ENCODE results near the gene KCNQ1.

KCNQ1 gene

DNA sequence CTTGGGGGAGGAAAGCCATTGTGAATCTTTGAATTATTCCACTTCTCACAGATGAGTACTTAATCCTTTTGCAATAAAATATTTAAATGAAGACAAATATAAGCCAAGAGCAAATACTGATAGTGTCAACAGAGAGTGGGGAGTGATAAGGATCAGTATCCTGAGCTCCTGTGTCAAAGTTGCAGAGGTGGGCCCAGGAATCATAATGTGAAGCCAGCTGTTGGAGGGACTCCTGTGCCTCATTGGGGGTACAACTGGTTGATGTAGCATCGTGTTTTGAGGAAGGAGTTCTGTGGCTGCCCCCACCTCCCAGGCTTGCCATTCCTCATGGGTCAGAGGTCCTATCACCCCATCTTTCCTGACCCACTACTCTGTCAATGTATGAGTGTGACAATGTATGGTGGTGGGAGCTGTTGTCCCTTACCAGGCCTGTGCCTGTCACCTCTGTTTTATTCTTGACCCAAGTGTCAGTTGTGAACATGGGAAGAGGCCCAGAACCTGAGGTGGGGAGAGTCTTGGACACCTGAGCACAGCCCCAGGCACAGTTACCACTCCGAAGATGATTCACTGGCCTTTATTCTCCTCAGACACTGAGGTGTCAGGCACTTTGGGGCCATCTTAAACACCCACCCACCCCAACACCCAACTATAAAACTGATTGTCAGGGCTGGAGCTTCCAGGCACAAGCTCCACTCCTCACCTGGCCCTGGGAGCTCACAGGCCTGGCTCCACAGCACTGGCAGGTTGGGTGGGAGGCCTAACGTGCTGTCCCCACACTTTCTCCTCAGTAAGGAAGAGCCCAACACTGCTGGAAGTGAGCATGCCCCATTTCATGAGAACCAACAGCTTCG is 216.6 kb downstream of the KCNQ1 start:
- no peak overlapping the region for H3K4me3 ChIP-seq (ENCODE audit: insufficient read depth, low read length, poor library complexity, severe bottlenecking)
- no peaks in the 10 kb centered on the region for H4K20me1 ChIP-seq (ENCODE audit: low read depth, low read length)
- H3K79me2 ChIP-seq (ENCODE audit: insufficient read depth, low read length), result no peaks in the 10 kb centered on the region
- H3K9me3 ChIP-seq (ENCODE audit: insufficient read depth, low read length), result peaks cover 16% of the 10 kb centered on the region; the same call in 1 of the 2 replicates
- H3K27me3 ChIP-seq (ENCODE audit: low read length), result no peaks in the 10 kb centered on the region
- H2AFZ ChIP-seq (ENCODE audit: low read depth, low read length, severe bottlenecking), result no peak overlapping the region
- H3K36me3 ChIP-seq (ENCODE audit: low read length), result no peaks in the 10 kb centered on the region
- TF ChIP-seq EZH2phosphoT487 (conservative IDR thresholded peaks at IDR 0.05; ENCODE audit: low read length), result no peak
- TF ChIP-seq, protein P1, sequence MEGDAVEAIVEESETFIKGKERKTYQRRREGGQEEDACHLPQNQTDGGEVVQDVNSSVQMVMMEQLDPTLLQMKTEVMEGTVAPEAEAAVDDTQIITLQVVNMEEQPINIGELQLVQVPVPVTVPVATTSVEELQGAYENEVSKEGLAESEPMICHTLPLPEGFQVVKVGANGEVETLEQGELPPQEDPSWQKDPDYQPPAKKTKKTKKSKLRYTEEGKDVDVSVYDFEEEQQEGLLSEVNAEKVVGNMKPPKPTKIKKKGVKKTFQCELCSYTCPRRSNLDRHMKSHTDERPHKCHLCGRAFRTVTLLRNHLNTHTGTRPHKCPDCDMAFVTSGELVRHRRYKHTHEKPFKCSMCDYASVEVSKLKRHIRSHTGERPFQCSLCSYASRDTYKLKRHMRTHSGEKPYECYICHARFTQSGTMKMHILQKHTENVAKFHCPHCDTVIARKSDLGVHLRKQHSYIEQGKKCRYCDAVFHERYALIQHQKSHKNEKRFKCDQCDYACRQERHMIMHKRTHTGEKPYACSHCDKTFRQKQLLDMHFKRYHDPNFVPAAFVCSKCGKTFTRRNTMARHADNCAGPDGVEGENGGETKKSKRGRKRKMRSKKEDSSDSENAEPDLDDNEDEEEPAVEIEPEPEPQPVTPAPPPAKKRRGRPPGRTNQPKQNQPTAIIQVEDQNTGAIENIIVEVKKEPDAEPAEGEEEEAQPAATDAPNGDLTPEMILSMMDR (IDR thresholded peaks at IDR 0.05; ENCODE audit: insufficient read depth, low read length, poor library complexity, severe bottlenecking), result no peak
- H3K9me2 ChIP-seq (replicated peaks; ENCODE audit: insufficient read depth, low read length), result no peaks in the 10 kb centered on the region
- no peak overlapping the region for H3K9ac ChIP-seq (ENCODE audit: low read length)
- no peak overlapping the region for H3K27ac ChIP-seq (ENCODE audit: low read depth, low read length)
- H3F3A ChIP-seq (ENCODE audit: insufficient read depth), result no peaks in the 10 kb centered on the region
- H3K4me2 ChIP-seq (ENCODE audit: low read depth, low read length, poor library complexity, severe bottlenecking), result no peak overlapping the region

DNA sequence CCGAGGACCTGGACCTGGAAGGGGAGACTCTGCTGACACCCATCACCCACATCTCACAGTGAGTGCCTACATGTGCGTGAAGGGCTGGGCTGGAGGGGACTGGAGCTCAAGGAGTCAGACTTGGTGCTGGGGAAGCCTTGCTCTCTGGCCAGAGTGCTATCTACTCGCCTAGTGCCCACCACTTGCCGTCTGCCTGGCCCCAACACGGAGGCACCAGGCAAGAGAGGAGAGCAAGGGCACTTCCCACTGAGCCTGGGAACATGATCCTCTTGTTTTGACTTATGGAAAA is 217.2 kb downstream of the KCNQ1 start:
- H3K27ac ChIP-seq (ENCODE audit: low read depth, low read length), result no peak overlapping the region
- no peak overlapping the region for H3K4me3 ChIP-seq (ENCODE audit: insufficient read depth, low read length, poor library complexity, severe bottlenecking)
- no peaks in the 10 kb centered on the region for H3K36me3 ChIP-seq (ENCODE audit: low read length)
- H3K9me2 ChIP-seq (replicated peaks; ENCODE audit: insufficient read depth, low read length), result no peaks in the 10 kb centered on the region
- H2AFZ ChIP-seq (ENCODE audit: low read depth, low read length, severe bottlenecking), result no peak overlapping the region
- H3K27me3 ChIP-seq (ENCODE audit: low read length), result no peaks in the 10 kb centered on the region
- TF ChIP-seq, protein P1 (IDR thresholded peaks at IDR 0.05; ENCODE audit: insufficient read depth, low read length, poor library complexity, severe bottlenecking), result no peak
- TF ChIP-seq EZH2phosphoT487 (conservative IDR thresholded peaks at IDR 0.05; ENCODE audit: low read length), result no peak
- no peaks in the 10 kb centered on the region for H3K79me2 ChIP-seq (ENCODE audit: insufficient read depth, low read length)
- no peak overlapping the region for H3K4me2 ChIP-seq (ENCODE audit: low read depth, low read length, poor library complexity, severe bottlenecking)
- peaks cover 16% of the 10 kb centered on the region; the same call in 1 of the 2 replicates for H3K9me3 ChIP-seq (ENCODE audit: insufficient read depth, low read length)
- no peak overlapping the region for H3K9ac ChIP-seq (ENCODE audit: low read length)
- H3F3A ChIP-seq (ENCODE audit: insufficient read depth), result no peaks in the 10 kb centered on the region
- H4K20me1 ChIP-seq (ENCODE audit: low read depth, low read length), result no peaks in the 10 kb centered on the region

DNA sequence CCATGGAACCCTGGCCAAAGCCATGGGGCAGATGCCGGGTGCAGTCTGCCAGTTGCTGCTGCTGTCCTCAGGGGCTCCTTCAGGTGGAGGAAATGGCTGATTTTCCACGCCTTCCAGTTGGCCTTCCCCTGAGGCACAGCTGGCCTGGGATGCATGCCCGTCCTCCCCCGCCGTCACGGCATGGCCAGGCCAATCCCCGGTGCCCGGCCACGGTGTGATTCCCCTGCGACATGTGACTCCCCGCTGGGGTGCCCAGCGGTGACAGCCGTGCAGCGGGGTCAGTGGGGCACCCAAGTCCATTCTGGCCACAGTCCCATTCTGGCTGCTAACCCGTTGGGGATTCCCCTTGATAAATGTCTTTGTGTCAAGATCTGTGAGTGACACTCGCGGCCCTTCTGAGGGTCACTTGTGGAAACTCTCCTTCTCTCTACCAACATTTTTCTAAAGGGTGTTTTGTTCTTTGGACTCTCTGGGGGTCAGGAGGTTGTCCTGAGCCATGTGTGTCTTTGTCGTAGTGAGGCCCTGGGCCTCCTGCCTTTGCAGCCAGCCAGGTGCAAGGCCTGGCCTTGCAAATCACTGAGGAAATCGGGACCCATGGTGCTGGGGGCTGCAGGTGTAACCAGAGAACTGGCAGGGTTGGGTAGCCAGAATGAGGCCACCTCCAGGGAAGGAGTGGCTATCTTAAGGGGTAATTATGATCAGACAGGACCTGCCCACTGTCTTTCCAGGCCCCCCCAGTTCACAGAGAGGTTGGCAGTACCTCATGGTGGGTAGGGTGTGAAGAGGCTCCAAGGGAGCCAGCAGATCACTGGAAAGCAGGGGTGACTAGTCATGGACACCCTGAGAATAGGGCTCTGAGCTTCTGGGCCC is 217.9 kb downstream of the KCNQ1 start:
- Histone ChIP-seq H3K79me2 (ENCODE audit: insufficient read depth, low read length) (no peaks in the 10 kb centered on the region), H3K9ac (ENCODE audit: low read length) (no peak overlapping the region), H3K4me2 (ENCODE audit: low read depth, low read length, poor library complexity, severe bottlenecking) (no peak overlapping the region), H2AFZ (ENCODE audit: low read depth, low read length, severe bottlenecking) (no peak overlapping the region), H3K9me3 (ENCODE audit: insufficient read depth, low read length) (peaks cover 16% of the 10 kb centered on the region; the same call in 1 of the 2 replicates), H3K4me3 (ENCODE audit: insufficient read depth, low read length, poor library complexity, severe bottlenecking) (no peak overlapping the region), H4K20me1 (ENCODE audit: low read depth, low read length) (no peaks in the 10 kb centered on the region), H3F3A (ENCODE audit: insufficient read depth) (no peaks in the 10 kb centered on the region), H3K27me3 (ENCODE audit: low read length) (no peaks in the 10 kb centered on the region), H3K36me3 (ENCODE audit: low read length) (no peaks in the 10 kb centered on the region), H3K27ac (ENCODE audit: low read depth, low read length) (no peak overlapping the region), H3K9me2 (replicated peaks; ENCODE audit: insufficient read depth, low read length) (no peaks in the 10 kb centered on the region)
- no peak for TF ChIP-seq EZH2phosphoT487 (conservative IDR thresholded peaks at IDR 0.05; ENCODE audit: low read length)
- TF ChIP-seq, protein P1 (IDR thresholded peaks at IDR 0.05; ENCODE audit: insufficient read depth, low read length, poor library complexity, severe bottlenecking), result no peak
